K562 (cell line): ENCODE results near the gene PMEPA1. TPM values are rescaled to one million over a fixed set of nuclear protein-coding genes. Genes with fewer than 3 reads are reported as not detected.

Experiments used
- ASH1L ChIP-seq: fragments of 450-650 bp; IDR thresholded peaks from 2 replicates; pipeline ENCODE4 v1.6.1; 2018; ENCODE audit warnings: borderline replicate concordance, mild to moderate bottlenecking, low read depth; ENCODE audit not compliant: partially characterized antibody
- CREM ChIP-seq: IDR thresholded peaks from 2 replicates; pipeline ENCODE4 v1.6.1; 2014; ENCODE audit warnings: antibody characterized with exemption, low read depth
- CXXC5 ChIP-seq: fragments of 250-450 bp; sonication (Bioruptor Pico); IDR thresholded peaks from 2 replicates; pipeline ENCODE4 v1.8.0; 2022; ENCODE audit warnings: inconsistent platforms, mild to moderate bottlenecking, moderate library complexity
- FOXA3 ChIP-seq, 2 experiments: fragments of 450-650 bp in 1 of 2; sonication (generic) in 1 of 2; formaldehyde crosslinking; IDR thresholded peaks in 1 of 2; conservative IDR thresholded peaks in 1 of 2; 2 replicates each; pipeline versions ENCODE4 v1.4.0 to v1.8.0; 2020 to 2022; ENCODE audit warnings: mild to moderate bottlenecking in 2 of 2, missing genetic modification reagents in 1 of 2
- MTF1 ChIP-seq: fragments of 250-450 bp; sonication (Bioruptor Pico); IDR thresholded peaks from 2 replicates; pipeline ENCODE4 v1.9.0; 2021; ENCODE audit warnings: moderate library complexity, mild to moderate bottlenecking, inconsistent platforms, borderline replicate concordance
- POLR2A ChIP-seq: fragments of 450-650 bp; conservative IDR thresholded peaks from 2 replicates; pipeline ENCODE4 v1.6.1; 2016
- TCF7 ChIP-seq: sonication (generic); IDR thresholded peaks from 2 replicates; pipeline ENCODE4 v1.6.1; 2016; ENCODE audit warnings: antibody characterized with exemption, borderline replicate concordance
- TOE1 ChIP-seq, 2 experiments: fragments of 450-650 bp in 1 of 2; sonication (generic) in 1 of 2; formaldehyde crosslinking in 1 of 2; IDR thresholded peaks; 2 replicates each; pipeline versions ENCODE4 v1.7.1 to v1.8.0; 2016 to 2022; ENCODE audit warnings: borderline replicate concordance in 2 of 2, mild to moderate bottlenecking in 2 of 2, antibody characterized with exemption in 1 of 2, inconsistent platforms in 1 of 2, low read depth in 1 of 2, missing genetic modification reagents in 1 of 2, moderate library complexity in 1 of 2
- U2AF2 ChIP-seq: fragments of 200-400 bp; formaldehyde crosslinking; optimal IDR thresholded peaks from 2 replicates; pipeline ENCODE3; 2017; ENCODE audit warnings: low read depth, mild to moderate bottlenecking, low read length
- ZNF239 ChIP-seq: fragments of 250-450 bp; sonication (Bioruptor Pico); IDR thresholded peaks from 2 replicates; pipeline ENCODE4 v1.4.0; 2020; ENCODE audit warnings: mild to moderate bottlenecking
- ZNF445 ChIP-seq: fragments of 250-450 bp; sonication (Bioruptor Pico); IDR thresholded peaks from 2 replicates; pipeline ENCODE4 v1.4.0; 2020; ENCODE audit warnings: low read depth, mild to moderate bottlenecking, moderate library complexity
- ZNF79 ChIP-seq: fragments of 250-450 bp; sonication (Bioruptor Pico); IDR thresholded peaks from 2 replicates; pipeline ENCODE4 v1.4.0; 2020; ENCODE audit warnings: low read depth, mild to moderate bottlenecking, moderate library complexity
- polyA plus RNA-seq, 8 experiments: library from polyadenylated mRNA; depleted of rRNA in 4 of 8; stranded (reverse) in 5 of 8; unstranded in 3 of 8; fragments of >200 nt; fragmentation: Nextera tagmentation in 2 of 8; fragmentation: Illumina TruSeq in 1 of 8; extraction: Ambion mirVana in 2 of 8; extraction: Trizol in 1 of 8; gene quantifications; 2 replicates each; pipeline versions ENCODE4 v1.2.1 to v1.2.3, GENCODE V29; 2011 to 2014; ENCODE audit warnings: inconsistent platforms in 1 of 8, missing spikeins in 1 of 8
- total RNA-seq, 7 experiments: library from RNA; depleted of rRNA in 6 of 7; stranded (reverse); fragments of >200 nt in 6 of 7; fragmentation: Illumina TruSeq in 2 of 7; extraction: Trizol in 2 of 7; gene quantifications; 2 replicates each; pipeline versions ENCODE4 v1.2.1 to v1.2.3, GENCODE V29; 2011 to 2021; ENCODE audit warnings: low replicate concordance in 1 of 7
- TF ChIP-seq, protein P1 (sequence below), 2 experiments: fragments of 450-650 bp; IDR thresholded peaks; 2 replicates each; pipeline ENCODE4 v1.6.1; 2018; ENCODE audit warnings: mild to moderate bottlenecking in 2 of 2, low read depth in 1 of 2; ENCODE audit not compliant: partially characterized antibody in 2 of 2
- TF ChIP-seq, protein P2 (sequence below), 2 experiments: fragments of 450-650 bp in 1 of 2; sonication (generic) in 1 of 2; formaldehyde crosslinking in 1 of 2; IDR thresholded peaks in 1 of 2; conservative IDR thresholded peaks in 1 of 2; 2 replicates each; pipeline versions ENCODE4 v1.6.1 to v1.8.1; 2016 to 2023; ENCODE audit warnings: mild to moderate bottlenecking in 2 of 2, moderate library complexity in 2 of 2, inconsistent platforms in 1 of 2, missing genetic modification reagents in 1 of 2
- TF ChIP-seq, protein P3 (sequence below): fragments of 450-650 bp; IDR thresholded peaks from 2 replicates; pipeline ENCODE4 v1.6.1; 2016; ENCODE audit warnings: borderline replicate concordance
- TF ChIP-seq, protein P4 (sequence below): fragments of 450-650 bp; formaldehyde crosslinking; IDR thresholded peaks from 2 replicates; pipeline ENCODE4 v1.4.0; 2020; ENCODE audit warnings: mild to moderate bottlenecking
- TF ChIP-seq, protein P5 (sequence below): fragments of 450-650 bp; IDR thresholded peaks from 2 replicates; pipeline ENCODE4 v1.6.1; 2016; ENCODE audit warnings: missing biosample characterization, missing genetic modification characterization

Gene PMEPA1
- total and polyA plus RNA-seq, 9 of the 15 experiments (the other 6 are each of a cell fraction or from before 2014, with no cell fraction given): 0.16 TPM; not detected in 8

DNA sequence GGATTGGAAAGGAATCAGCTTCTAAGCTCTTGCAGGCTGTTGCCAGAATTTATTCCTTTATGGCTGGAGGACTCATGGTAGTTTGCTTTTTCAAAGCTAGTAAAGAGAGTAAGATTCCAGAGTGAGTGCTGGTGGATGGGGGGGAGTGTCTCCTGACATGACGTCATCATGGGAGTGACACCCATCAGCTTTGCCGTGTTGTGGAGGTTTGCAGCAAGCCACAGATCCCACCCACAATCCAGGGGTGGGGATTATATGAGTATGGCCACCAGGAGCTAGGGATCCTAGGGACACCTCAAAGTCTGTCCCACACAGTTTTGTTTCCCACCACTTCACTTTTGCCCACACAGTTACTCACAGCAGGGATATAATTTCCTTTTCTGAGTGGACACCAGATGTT, 28.7 kb upstream of the PMEPA1 start (continued):
- TF ChIP-seq, protein P1, sequence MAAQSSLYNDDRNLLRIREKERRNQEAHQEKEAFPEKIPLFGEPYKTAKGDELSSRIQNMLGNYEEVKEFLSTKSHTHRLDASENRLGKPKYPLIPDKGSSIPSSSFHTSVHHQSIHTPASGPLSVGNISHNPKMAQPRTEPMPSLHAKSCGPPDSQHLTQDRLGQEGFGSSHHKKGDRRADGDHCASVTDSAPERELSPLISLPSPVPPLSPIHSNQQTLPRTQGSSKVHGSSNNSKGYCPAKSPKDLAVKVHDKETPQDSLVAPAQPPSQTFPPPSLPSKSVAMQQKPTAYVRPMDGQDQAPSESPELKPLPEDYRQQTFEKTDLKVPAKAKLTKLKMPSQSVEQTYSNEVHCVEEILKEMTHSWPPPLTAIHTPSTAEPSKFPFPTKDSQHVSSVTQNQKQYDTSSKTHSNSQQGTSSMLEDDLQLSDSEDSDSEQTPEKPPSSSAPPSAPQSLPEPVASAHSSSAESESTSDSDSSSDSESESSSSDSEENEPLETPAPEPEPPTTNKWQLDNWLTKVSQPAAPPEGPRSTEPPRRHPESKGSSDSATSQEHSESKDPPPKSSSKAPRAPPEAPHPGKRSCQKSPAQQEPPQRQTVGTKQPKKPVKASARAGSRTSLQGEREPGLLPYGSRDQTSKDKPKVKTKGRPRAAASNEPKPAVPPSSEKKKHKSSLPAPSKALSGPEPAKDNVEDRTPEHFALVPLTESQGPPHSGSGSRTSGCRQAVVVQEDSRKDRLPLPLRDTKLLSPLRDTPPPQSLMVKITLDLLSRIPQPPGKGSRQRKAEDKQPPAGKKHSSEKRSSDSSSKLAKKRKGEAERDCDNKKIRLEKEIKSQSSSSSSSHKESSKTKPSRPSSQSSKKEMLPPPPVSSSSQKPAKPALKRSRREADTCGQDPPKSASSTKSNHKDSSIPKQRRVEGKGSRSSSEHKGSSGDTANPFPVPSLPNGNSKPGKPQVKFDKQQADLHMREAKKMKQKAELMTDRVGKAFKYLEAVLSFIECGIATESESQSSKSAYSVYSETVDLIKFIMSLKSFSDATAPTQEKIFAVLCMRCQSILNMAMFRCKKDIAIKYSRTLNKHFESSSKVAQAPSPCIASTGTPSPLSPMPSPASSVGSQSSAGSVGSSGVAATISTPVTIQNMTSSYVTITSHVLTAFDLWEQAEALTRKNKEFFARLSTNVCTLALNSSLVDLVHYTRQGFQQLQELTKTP (IDR thresholded peaks at IDR 0.05; ENCODE audit: low read depth in 1 of 2, partially characterized antibody in 2 of 2): no peak
- no peak for TF ChIP-seq ZNF79
- TF ChIP-seq, protein P2, sequence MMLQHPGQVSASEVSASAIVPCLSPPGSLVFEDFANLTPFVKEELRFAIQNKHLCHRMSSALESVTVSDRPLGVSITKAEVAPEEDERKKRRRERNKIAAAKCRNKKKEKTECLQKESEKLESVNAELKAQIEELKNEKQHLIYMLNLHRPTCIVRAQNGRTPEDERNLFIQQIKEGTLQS (IDR thresholded peaks at IDR 0.05): peak; percentile 90
- TF ChIP-seq, protein P2 (CRISPR knock-in tag; conservative IDR thresholded peaks at IDR 0.05): no peak
- TF ChIP-seq FOXA3 (CRISPR knock-in tag; conservative IDR thresholded peaks at IDR 0.05 in 1 of 2, IDR thresholded peaks at IDR 0.05 in 1 of 2): no peak
- no peak for TF ChIP-seq TCF7
- TF ChIP-seq, protein P3, sequence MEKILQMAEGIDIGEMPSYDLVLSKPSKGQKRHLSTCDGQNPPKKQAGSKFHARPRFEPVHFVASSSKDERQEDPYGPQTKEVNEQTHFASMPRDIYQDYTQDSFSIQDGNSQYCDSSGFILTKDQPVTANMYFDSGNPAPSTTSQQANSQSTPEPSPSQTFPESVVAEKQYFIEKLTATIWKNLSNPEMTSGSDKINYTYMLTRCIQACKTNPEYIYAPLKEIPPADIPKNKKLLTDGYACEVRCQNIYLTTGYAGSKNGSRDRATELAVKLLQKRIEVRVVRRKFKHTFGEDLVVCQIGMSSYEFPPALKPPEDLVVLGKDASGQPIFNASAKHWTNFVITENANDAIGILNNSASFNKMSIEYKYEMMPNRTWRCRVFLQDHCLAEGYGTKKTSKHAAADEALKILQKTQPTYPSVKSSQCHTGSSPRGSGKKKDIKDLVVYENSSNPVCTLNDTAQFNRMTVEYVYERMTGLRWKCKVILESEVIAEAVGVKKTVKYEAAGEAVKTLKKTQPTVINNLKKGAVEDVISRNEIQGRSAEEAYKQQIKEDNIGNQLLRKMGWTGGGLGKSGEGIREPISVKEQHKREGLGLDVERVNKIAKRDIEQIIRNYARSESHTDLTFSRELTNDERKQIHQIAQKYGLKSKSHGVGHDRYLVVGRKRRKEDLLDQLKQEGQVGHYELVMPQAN: no peak
- peak; percentile 22; the same call in 1 of the 2 replicates for TF ChIP-seq CREM
- TF ChIP-seq, protein P4, sequence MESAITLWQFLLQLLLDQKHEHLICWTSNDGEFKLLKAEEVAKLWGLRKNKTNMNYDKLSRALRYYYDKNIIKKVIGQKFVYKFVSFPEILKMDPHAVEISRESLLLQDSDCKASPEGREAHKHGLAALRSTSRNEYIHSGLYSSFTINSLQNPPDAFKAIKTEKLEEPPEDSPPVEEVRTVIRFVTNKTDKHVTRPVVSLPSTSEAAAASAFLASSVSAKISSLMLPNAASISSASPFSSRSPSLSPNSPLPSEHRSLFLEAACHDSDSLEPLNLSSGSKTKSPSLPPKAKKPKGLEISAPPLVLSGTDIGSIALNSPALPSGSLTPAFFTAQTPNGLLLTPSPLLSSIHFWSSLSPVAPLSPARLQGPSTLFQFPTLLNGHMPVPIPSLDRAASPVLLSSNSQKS (CRISPR knock-in tag): no peak
- no peak for TF ChIP-seq TOE1 (IDR thresholded peaks at IDR 0.05; ENCODE audit: borderline replicate concordance)
- TF ChIP-seq TOE1 (CRISPR knock-in tag; IDR thresholded peaks at IDR 0.05; ENCODE audit: borderline replicate concordance, low read depth): no peak
- TF ChIP-seq, protein P5, sequence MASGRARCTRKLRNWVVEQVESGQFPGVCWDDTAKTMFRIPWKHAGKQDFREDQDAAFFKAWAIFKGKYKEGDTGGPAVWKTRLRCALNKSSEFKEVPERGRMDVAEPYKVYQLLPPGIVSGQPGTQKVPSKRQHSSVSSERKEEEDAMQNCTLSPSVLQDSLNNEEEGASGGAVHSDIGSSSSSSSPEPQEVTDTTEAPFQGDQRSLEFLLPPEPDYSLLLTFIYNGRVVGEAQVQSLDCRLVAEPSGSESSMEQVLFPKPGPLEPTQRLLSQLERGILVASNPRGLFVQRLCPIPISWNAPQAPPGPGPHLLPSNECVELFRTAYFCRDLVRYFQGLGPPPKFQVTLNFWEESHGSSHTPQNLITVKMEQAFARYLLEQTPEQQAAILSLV: no peak
- TF ChIP-seq ZNF239 (CRISPR knock-in tag): no peak
- no peak for TF ChIP-seq ZNF445 (CRISPR knock-in tag)
- TF ChIP-seq MTF1 (CRISPR knock-in tag): no peak
- no peak for TF ChIP-seq U2AF2
- no peak for TF ChIP-seq POLR2A
- no peak for TF ChIP-seq ASH1L
- TF ChIP-seq CXXC5: no peak
